PFSK-1 (cell line): ENCODE data around the gene RPS10. TPM values are rescaled to one million over a fixed set of nuclear protein-coding genes. Genes with fewer than 3 reads are reported as not detected.

ENCODE experiments used
- FOXP2 ChIP-seq: optimal IDR thresholded peaks from 2 replicates; pipeline ENCODE3; 2011; ENCODE audit warnings: borderline replicate concordance, control low read depth, inconsistent platforms; ENCODE audit not compliant: insufficient read depth; ENCODE audit errors: extremely low read length, extremely low read depth
- POLR2AphosphoS5 ChIP-seq: IDR thresholded peaks from 2 replicates; pipeline ENCODE4 v1.6.1; 2012; ENCODE audit warnings: low read depth, mild to moderate bottlenecking, control low read depth, low read length, moderate library complexity
- SIN3A ChIP-seq: IDR thresholded peaks from 2 replicates; pipeline ENCODE4 v1.6.1; 2012; ENCODE audit warnings: mild to moderate bottlenecking, low read length, moderate library complexity, borderline replicate concordance; ENCODE audit not compliant: insufficient read depth
- TAF1 ChIP-seq: IDR thresholded peaks from 2 replicates; pipeline ENCODE4 v1.6.1; 2012; ENCODE audit warnings: low read length, control low read depth, borderline replicate concordance; ENCODE audit not compliant: insufficient read depth
- polyA plus RNA-seq: library from polyadenylated mRNA; unstranded; fragments of >200 nt; gene quantifications from one replicate; pipeline ENCODE4 v1.2.1, GENCODE V29; 2012; ENCODE audit warnings: low read depth, missing spikeins; ENCODE audit not compliant: insufficient read length
- TF ChIP-seq, protein P1 (sequence below), 2 experiments: IDR thresholded peaks; 2 replicates each; pipeline versions ENCODE4 v1.6.1 to v1.8.0; 2011 to 2012; ENCODE audit warnings: low read depth in 2 of 2, low read length in 2 of 2, control low read depth in 1 of 2, inconsistent platforms in 1 of 2, mild to moderate bottlenecking in 1 of 2, moderate library complexity in 1 of 2; ENCODE audit not compliant: insufficient read depth in 1 of 2

RPS10 gene
- 3,236 TPM for polyA plus RNA-seq

DNA sequence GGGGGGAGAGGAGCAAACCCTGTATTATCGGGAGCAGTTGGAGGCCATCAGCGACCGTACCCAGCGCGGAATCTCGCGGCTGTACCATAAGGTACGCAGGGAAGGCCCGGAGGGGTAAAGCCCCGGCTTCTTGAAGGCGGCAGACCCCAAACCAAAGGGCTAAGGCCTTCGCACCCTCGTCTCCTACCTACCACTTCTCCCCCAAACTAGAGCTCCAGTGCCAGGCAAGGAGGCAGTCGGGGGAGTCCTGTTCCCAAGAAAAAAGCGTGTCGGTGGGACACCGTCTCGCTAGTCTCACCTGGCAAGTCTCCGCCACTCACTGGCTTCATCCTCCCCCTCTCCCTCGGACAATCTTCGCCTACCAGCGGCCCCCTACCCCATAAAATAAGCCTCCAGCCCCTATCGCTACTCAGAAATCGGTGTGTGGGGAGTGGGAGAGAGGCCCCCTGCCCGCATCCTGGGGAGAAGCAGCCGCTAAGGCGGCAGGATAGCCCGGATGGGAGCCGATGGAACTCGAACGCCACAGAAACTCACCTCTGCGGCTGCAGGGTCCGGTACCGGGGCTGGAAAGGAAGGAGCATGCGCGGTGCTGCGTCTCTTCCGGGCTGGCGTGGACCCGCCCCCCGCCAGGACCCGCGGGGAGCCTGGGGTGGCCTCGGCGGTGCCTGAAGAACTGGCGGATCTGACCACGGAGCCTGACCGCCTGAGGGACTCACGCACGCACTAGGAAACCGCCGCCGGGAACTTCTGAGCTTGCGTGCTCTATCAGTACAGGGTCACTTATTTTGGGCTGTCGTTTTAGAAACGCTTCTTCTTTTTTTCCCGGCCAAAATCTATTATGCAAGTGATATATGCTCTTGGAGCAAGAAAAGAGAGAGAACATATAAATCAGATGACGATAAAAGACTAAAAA, at the start of gene RPS10:
TSS of gene RPS10 (minus strand) at position 572 of the 913 bp plus-strand sequence. CDS start 848 bp downstream, outside the sequence.
- peak; percentile 98 for TF ChIP-seq POLR2AphosphoS5
- TF ChIP-seq, protein P1, sequence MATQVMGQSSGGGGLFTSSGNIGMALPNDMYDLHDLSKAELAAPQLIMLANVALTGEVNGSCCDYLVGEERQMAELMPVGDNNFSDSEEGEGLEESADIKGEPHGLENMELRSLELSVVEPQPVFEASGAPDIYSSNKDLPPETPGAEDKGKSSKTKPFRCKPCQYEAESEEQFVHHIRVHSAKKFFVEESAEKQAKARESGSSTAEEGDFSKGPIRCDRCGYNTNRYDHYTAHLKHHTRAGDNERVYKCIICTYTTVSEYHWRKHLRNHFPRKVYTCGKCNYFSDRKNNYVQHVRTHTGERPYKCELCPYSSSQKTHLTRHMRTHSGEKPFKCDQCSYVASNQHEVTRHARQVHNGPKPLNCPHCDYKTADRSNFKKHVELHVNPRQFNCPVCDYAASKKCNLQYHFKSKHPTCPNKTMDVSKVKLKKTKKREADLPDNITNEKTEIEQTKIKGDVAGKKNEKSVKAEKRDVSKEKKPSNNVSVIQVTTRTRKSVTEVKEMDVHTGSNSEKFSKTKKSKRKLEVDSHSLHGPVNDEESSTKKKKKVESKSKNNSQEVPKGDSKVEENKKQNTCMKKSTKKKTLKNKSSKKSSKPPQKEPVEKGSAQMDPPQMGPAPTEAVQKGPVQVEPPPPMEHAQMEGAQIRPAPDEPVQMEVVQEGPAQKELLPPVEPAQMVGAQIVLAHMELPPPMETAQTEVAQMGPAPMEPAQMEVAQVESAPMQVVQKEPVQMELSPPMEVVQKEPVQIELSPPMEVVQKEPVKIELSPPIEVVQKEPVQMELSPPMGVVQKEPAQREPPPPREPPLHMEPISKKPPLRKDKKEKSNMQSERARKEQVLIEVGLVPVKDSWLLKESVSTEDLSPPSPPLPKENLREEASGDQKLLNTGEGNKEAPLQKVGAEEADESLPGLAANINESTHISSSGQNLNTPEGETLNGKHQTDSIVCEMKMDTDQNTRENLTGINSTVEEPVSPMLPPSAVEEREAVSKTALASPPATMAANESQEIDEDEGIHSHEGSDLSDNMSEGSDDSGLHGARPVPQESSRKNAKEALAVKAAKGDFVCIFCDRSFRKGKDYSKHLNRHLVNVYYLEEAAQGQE (IDR thresholded peaks at IDR 0.05; ENCODE audit: insufficient read depth in 1 of 2, low read depth in 2 of 2, low read length in 2 of 2) = peak; percentile 58 to 65
- TF ChIP-seq FOXP2 = peak; percentile 58
- peak; percentile 98 for TF ChIP-seq TAF1
- 0 out of 2 replicates have a peak, but pooled peaks have one; percentile 42 for TF ChIP-seq SIN3A

- TF ChIP-seq TAF1 (no peak), FOXP2 (no peak), POLR2AphosphoS5 (no peak), SIN3A (no peak)
- TF ChIP-seq, protein P1 (IDR thresholded peaks at IDR 0.05; ENCODE audit: insufficient read depth in 1 of 2, low read depth in 2 of 2, low read length in 2 of 2) = no peak
These were observed 49.4 kb upstream of the RPS10 start for GRCh38 chr6:34475238-34475682.

DNA sequence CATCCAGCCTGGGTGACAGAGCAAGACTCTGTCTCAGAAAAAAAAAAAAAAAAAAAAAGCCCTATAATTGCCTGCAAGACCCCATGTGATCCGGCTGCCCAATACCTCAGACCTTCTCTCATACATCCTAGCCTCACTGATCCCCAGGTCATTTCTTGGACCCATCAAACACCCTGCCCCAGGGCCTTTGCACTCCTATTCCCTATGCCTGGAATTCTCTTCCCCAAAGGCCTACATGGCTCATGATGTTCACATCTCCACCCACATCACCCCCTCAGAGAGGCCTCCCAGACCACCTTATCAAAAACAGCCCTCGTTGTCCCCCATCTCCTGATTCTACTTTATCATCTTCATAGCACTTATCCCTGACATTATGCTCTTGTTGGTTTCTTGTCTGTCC, 48.9 kb upstream of the RPS10 start:
- TF ChIP-seq, protein P1 (IDR thresholded peaks at IDR 0.05; ENCODE audit: insufficient read depth in 1 of 2, low read depth in 2 of 2, low read length in 2 of 2) = no peak
- no peak for TF ChIP-seq POLR2AphosphoS5

- TF ChIP-seq FOXP2 (no peak), POLR2AphosphoS5 (no peak), SIN3A (no peak), TAF1 (no peak)
- TF ChIP-seq, protein P1 (IDR thresholded peaks at IDR 0.05; ENCODE audit: insufficient read depth in 1 of 2, low read depth in 2 of 2, low read length in 2 of 2) = no peak
These were observed 48.1 kb upstream of the RPS10 start for GRCh38 chr6:34473967-34474366.
